ENCODE data around the gene SLFN11.

The SLFN11 gene

DNA sequence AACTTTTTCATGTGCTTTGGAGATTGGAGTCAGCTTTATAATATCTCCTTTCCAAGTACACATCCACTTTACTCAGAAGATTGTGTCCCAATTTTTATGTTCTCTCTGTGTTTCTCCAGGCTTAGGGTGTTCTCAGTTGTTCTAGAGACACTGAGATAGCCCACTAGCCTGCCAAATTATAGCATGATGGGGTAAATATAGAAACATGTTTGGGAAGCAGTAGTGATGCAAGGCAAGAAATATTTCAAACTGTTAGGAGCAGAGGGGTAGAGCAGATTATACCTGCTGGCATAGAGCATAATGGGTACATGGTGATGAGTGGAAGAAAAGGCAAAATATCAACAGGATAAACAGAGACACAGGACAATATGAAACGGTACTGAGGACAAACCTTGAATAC is 12.4 kb downstream of the SLFN11 start:
- no peak overlapping the region for H3K4me3 ChIP-seq (ENCODE audit: low read depth, low read length)
- TF ChIP-seq, protein P1, sequence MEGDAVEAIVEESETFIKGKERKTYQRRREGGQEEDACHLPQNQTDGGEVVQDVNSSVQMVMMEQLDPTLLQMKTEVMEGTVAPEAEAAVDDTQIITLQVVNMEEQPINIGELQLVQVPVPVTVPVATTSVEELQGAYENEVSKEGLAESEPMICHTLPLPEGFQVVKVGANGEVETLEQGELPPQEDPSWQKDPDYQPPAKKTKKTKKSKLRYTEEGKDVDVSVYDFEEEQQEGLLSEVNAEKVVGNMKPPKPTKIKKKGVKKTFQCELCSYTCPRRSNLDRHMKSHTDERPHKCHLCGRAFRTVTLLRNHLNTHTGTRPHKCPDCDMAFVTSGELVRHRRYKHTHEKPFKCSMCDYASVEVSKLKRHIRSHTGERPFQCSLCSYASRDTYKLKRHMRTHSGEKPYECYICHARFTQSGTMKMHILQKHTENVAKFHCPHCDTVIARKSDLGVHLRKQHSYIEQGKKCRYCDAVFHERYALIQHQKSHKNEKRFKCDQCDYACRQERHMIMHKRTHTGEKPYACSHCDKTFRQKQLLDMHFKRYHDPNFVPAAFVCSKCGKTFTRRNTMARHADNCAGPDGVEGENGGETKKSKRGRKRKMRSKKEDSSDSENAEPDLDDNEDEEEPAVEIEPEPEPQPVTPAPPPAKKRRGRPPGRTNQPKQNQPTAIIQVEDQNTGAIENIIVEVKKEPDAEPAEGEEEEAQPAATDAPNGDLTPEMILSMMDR (IDR thresholded peaks at IDR 0.05; ENCODE audit: low read depth, low read length, missing control alignments): no peak
- in situ Hi-C loops (cut with HindIII; ENCODE audit: low sequenced_read_pairs): no loop called here
- no peak for DNase-seq (ENCODE audit: low read depth)

DNA sequence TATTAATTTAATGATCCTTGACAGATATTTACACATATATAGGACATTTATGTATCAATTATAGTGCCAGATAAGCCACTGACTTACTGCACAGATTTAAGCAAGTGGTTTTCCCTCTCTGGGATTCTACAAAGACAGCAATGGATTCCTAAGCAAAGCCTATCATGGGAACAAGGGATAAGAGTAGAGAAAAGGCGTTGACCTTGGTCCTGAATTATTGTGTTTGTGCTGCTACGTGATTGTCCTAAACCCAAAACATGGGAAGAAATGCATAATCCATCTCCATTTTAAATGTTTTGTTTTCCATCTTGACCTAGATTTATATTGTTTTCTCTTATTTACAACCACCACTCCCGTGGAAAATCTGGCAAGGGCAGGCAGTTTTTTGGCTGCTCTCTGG is 14.0 kb downstream of the SLFN11 start:
- H3K4me3 ChIP-seq (ENCODE audit: low read depth, low read length): no peak overlapping the region
- TF ChIP-seq, protein P1 (IDR thresholded peaks at IDR 0.05; ENCODE audit: low read depth, low read length, missing control alignments): no peak
- in situ Hi-C loops (cut with HindIII; ENCODE audit: low sequenced_read_pairs): no loop called here
- DNase-seq (ENCODE audit: low read depth): no peak

DNA sequence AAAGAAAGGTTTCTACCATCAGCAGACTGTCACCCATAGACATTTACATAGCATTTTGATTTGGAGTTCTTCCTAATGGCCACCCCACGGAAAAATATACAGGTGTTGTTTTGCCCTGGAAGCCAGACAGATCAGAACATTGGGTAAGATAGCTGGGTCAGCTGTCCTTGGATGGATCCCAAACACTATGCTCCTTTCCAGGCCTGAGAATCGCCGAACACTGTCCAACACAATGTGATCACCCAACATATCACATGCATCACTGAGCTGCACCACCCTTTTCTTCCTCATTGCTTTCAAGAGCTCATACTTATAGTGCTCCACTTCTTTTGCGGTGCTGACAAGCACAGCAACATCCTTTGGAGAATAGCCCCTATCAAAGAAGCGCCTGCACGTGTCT is 21.1 kb downstream of the SLFN11 start:
- no peak for DNase-seq (ENCODE audit: low read depth)
- H3K4me3 ChIP-seq (ENCODE audit: low read depth, low read length): no peak overlapping the region
- TF ChIP-seq, protein P1 (IDR thresholded peaks at IDR 0.05; ENCODE audit: low read depth, low read length, missing control alignments): no peak
- in situ Hi-C loops (cut with HindIII; ENCODE audit: low sequenced_read_pairs): no loop called here

DNA sequence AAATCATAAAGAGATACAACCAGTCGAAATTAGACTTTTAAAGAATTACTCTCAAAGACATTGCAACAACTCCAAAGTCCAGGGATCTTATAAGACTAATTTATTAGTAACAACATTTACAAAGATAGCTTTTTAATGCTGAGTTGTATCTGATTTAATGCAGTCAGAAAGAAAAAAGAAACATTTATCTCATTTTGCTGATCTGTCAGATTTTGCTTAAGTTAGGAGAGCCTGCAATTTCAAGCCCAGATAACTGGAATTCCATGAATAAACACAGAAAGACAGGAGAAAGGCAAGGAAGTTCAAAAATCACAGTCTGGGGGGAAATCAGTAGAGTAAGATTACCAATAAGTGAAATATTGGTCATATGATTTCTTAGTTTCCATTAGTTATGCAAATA is 22.9 kb downstream of the SLFN11 start:
- in situ Hi-C loops (cut with HindIII; ENCODE audit: low sequenced_read_pairs): no loop called here
- H3K4me3 ChIP-seq (ENCODE audit: low read depth, low read length): no peak overlapping the region
- TF ChIP-seq, protein P1 (IDR thresholded peaks at IDR 0.05; ENCODE audit: low read depth, low read length, missing control alignments): no peak
- DNase-seq (ENCODE audit: low read depth): no peak

DNA sequence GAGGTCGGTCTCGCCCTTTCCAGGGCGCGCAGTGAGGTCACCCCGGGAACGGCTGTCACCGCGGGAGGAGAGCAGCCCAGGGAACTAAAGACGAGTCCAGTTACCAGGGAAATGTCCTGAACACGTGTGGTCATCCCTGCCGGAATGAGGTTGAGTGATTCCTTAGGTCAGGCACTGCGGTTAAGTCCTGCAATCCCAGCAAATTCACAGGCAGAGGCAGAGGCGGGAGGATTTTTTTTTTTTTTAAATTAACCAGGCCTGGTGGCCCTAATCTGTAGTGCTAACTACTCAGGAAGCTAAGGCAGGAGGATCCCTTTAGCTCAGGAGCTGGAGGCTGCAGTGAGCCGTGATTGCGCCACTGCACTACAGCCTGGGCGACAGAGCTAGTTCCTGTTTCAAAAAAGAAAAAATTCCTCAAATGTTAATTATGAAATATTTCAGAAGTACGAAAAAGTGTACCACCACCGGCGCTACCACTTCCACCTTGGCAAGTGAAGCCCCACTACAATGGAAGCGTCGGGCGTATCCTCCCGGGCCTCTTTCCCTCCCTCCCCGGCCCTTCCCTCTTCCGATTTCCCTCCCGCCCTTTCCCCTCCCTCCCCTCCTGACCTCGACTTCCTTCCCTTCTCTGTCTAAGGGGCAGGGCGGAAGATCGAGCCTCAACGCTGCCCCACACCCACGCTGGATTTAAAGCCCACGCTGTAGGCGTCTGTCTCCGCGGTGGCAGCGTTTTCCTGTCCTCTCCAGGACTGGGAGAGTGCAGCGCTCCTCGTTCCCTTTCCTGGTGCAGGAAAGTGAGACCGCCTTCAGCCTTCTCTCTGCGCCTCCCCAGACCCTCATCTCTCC is 27.3 kb downstream of the SLFN11 start:
- TF ChIP-seq, protein P1 (IDR thresholded peaks at IDR 0.05; ENCODE audit: low read depth, low read length, missing control alignments): no peak
- H3K4me3 ChIP-seq (ENCODE audit: low read depth, low read length): peak overlapping the region; percentile 30
- in situ Hi-C loops (cut with HindIII; ENCODE audit: low sequenced_read_pairs): no loop called here
- DNase-seq (ENCODE audit: low read depth): no peak

DNA sequence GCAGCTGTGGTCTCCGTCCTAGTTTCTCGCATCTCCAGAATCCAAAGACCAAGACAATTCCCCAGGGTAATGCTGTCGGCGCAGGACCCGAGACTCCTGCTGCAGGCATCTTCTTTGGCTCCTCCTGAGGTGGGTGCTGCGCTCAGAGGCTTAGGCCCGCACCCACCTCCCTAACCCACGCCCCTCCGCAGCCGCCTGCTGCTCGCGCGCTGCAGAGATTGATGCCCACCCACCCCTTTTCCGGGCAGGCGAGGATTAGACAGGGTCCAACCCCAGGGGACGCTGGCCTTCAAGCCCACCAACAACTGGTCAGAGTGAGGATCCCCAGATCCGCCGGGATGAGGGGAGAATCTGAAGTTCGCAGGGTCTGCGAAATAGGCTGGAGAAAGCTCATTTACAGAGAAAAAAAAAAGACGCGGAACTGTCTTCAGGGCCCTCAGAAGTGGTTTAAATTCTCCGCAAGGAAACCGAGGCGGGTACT is 27.9 kb downstream of the SLFN11 start:
- peak overlapping the region; percentile 30 for H3K4me3 ChIP-seq (ENCODE audit: low read depth, low read length)
- no peak for DNase-seq (ENCODE audit: low read depth)
- TF ChIP-seq, protein P1 (IDR thresholded peaks at IDR 0.05; ENCODE audit: low read depth, low read length, missing control alignments): no peak
- in situ Hi-C loops (cut with HindIII; ENCODE audit: low sequenced_read_pairs): no loop called here
